Stimulated activated CD4-positive, alpha-beta T cell treated with anti-CD3 and anti-CD28 coated beads, Interleukin-12 subunit alpha, Interleukin-12 subunit beta, amount 100 ng/mL, for 48 hours (primary cell): Measurements from ENCODE around the gene SUGCT.
A peak's percentile ranks its signal among the peaks of the same experiment; 100 is the strongest.
"Not testable (repeated sequence)": the region's sequence is repeated elsewhere in the genome, so short reads cannot be mapped to it uniquely, and the experiment has no call there.

Experiments used
- DNase-seq, 3 donors: peaks; one replicate each; pipeline ENCODE4 v3.0.0-alpha.2; 2020; ENCODE audit warnings: low read depth in 2 of 3, low spot score in 1 of 3

The SUGCT gene

GRCh38 chr7:40649247-40649646 lies 514.4 kb downstream of the SUGCT start:
- DNase-seq: no peak

GRCh38 chr7:40650903-40651302 lies 516.1 kb downstream of the SUGCT start:
- DNase-seq: not testable (repeated sequence)

- DNase-seq: no peak
Measured at GRCh38 chr7:40654171-40654570, 519.4 kb downstream of the SUGCT start.

- DNase-seq: no peak
Measured at GRCh38 chr7:40655426-40655825, 520.6 kb downstream of the SUGCT start.

- no peak for DNase-seq
Measured at GRCh38 chr7:40656349-40656748, 521.5 kb downstream of the SUGCT start.

- no peak for DNase-seq
Measured at GRCh38 chr7:40658729-40659128, 523.9 kb downstream of the SUGCT start.

- DNase-seq: no peak
Measured at GRCh38 chr7:40659231-40659630, 524.4 kb downstream of the SUGCT start.

- no peak for DNase-seq
Measured at GRCh38 chr7:40673285-40673684, 538.5 kb downstream of the SUGCT start.

- no peak for DNase-seq
Measured at GRCh38 chr7:40674316-40674715, 539.5 kb downstream of the SUGCT start.

GRCh38 chr7:40675741-40676140 lies 540.9 kb downstream of the SUGCT start:
- DNase-seq: no peak

- no peak for DNase-seq
Measured at GRCh38 chr7:40676221-40676620, 541.4 kb downstream of the SUGCT start.

- DNase-seq: no peak
Measured at GRCh38 chr7:40680657-40681056, 545.9 kb downstream of the SUGCT start.

- no peak for DNase-seq
Measured at GRCh38 chr7:40682696-40683095, 547.9 kb downstream of the SUGCT start.

- DNase-seq: no peak
Measured at GRCh38 chr7:40694026-40694809, 559.4 kb downstream of the SUGCT start.

- DNase-seq: no peak
Measured at GRCh38 chr7:40694991-40695390, 560.2 kb downstream of the SUGCT start.

GRCh38 chr7:40697653-40698052 lies 562.8 kb downstream of the SUGCT start:
- DNase-seq: no peak

GRCh38 chr7:40698214-40698920 lies 563.6 kb downstream of the SUGCT start:
- no peak for DNase-seq

- DNase-seq: no peak
Measured at GRCh38 chr7:40698921-40699260, 564.1 kb downstream of the SUGCT start.

GRCh38 chr7:40700653-40701421 lies 566.0 kb downstream of the SUGCT start:
- DNase-seq: peak in 1 of 3 donors; percentile 5

- DNase-seq: no peak
Measured at GRCh38 chr7:40701836-40702551, 567.2 kb downstream of the SUGCT start.

- no peak for DNase-seq
Measured at GRCh38 chr7:40704172-40704571, 569.4 kb downstream of the SUGCT start.
